ENCODE data around the gene NF2.

NF2 gene

DNA sequence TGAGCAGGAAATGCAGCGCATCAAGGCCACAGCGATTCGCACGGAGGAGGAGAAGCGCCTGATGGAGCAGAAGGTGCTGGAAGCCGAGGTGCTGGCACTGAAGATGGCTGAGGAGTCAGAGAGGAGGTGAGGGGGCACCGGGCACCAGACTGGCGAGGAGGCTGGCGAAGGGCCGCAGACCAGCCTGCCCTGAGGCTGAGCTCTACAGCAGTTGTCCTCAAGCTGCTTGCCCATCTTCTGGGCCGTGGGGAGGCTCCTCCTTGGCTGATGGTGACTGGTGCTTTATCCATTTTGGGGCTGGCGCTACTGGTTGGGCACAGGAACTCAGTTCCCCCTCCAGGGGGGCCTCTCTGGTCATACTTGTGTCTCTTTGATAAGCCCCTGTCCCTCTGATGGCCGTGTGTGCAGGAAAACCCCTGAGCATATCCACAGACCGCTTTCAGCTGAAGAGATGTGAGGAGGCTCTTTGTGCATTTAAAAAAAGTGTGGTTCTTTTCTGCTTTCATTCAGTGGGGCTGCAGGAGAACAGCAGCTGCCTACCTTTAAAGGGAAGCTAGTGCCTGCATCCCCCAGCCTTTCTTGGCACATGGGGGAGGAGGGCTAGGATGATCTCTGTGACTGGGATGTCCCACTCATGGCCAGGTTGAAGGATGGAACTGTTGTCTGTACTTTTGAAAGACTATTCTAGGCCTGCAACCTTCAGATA lies 70.1 kb downstream of the NF2 start:
- DNase-seq: no peak

DNA sequence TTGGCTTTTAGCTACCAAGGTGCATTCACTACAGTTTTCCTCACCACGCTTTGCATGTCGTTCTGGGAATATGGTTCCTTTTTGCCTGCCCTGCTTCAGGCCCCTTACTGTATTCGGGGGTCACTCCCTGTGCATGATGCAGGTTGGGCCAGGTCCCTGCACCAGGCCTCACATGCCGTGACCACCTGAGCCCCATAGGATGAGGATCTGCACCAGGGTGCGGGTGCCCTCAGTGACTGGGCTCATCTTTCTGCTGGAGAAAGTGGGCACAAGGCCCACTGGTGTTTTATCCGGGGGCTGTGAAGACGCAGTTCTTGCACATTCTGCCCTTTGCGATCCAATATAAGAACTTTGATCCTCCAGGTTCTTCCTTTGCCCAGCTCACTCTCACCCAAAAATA lies 70.7 kb downstream of the NF2 start:
- no peak for DNase-seq

DNA sequence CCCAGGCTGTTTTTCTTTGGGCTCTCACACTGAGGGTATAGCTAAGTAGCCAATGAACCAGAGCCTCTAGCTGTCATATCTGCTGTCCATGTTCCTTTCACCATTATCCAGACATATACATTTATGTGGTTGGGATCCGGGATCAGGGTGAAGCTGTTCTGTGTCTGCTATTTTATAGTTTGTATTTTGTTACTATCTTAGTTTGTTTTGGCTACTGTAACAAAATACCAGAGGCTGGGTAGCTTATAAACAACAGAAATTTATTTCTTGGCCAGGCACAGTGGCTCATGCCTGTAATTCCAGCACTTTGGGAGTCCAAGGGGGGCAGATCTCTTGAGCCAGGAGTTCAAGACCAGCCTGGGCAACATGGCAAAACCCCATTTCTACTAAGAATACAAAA lies 75.9 kb downstream of the NF2 start:
- no peak for DNase-seq

DNA sequence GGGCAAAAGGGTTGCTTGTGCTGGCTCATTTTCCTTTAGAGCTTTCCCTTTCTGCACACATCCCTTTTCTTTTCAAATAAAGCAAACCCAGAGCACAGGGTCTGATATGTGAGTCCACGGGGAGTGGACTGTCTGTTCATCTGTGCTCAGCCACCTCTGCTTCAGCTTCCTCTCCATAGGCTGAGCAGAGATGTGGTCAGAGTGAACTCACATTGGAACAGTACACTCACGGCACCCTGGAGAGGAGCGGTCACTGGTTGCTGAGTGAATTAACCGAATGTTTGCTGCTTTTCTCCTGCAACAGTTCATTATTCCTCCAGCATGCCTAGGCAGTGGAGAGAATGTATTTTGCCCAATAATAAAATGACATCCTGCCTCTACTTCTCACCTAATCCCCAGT lies 80.1 kb downstream of the NF2 start:
- DNase-seq: no peak

DNA sequence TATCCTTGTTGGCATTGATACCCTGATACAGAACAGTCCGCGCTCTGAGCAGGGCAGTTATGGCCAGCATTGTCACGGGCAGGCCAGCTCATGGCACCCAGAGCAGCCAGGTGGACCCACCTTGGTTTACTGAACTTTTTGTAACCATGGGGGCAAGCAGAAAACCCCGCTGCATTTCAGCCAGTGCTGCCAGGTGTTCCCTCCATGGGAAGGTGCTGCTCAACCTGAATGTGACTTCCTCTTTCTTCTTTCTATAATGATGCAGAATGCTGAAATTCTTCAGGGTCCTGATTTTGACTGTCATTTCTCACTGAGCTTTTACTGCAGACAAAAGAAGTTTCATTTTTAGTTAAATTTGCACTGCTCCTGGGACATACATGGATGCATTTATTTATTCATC lies 80.8 kb downstream of the NF2 start:
- DNase-seq: no peak

DNA sequence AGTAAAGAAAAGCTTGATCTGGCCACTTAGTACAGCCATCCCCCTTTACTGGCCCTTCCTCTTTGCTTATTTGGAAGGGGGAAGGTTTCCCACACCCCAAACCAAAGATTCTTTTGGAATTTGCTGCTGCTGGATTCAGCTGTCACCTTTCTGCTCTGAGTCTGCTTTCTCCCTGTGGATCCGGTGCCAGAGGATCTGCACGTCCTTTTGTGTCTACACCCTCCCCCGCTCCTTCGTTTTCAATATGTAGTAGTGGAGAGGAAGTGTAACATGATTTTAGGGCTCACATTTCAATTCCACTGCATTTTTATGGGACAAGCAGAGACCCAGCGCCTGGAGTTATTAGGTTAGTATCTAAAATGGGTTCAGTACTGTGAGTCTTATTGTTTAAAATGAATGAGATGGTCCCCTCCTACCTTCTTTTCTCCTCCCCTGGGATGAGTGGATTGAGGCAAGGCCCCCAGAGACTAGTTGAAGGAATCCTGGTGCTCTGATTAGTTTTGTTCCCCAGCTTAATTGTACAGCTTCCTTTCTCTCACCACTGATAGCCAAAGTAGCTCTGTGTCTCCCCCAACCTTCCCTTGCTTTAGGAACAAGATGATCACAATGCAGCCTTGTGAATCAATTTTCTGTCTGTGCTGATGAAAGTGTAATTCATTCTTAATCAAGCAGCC lies 85.9 kb downstream of the NF2 start:
- DNase-seq: no peak

DNA sequence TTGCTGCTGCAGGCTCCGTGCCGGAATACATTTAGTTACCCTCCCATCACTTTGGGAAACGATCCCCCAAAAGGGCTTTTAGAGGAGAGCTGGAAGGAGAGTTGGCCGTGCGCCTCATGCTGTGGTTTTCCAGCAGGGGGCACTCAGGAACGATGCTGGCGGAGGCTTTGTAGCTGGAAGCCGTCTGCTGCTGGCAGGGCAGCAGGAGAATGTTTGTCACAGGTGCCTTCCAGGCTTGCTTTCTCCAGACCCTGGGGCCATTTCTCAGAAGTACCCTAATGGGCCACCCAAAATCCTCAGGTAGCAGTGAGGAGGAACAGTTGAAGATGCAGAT lies 86.4 kb downstream of the NF2 start:
- DNase-seq: no peak

DNA sequence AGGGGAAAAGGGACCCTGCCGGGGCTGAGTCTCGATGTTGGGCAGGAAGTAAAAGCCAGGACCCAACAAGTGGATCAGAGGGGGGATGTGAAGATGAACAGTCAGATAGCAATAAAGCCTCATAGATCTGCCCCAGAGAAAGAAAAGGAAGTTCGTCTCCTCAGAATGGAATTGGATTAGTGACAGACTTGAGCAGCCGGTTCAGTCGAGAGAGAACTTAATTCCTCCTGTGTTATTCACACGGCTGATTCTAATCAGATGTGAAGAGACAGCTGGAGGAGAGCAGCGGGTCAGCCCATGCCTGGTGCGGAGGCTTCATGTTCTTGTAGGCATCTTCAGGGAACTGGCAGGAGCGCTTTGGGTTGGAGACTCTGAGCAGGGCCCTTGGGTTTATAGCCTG lies 87.0 kb downstream of the NF2 start:
- DNase-seq: no peak

DNA sequence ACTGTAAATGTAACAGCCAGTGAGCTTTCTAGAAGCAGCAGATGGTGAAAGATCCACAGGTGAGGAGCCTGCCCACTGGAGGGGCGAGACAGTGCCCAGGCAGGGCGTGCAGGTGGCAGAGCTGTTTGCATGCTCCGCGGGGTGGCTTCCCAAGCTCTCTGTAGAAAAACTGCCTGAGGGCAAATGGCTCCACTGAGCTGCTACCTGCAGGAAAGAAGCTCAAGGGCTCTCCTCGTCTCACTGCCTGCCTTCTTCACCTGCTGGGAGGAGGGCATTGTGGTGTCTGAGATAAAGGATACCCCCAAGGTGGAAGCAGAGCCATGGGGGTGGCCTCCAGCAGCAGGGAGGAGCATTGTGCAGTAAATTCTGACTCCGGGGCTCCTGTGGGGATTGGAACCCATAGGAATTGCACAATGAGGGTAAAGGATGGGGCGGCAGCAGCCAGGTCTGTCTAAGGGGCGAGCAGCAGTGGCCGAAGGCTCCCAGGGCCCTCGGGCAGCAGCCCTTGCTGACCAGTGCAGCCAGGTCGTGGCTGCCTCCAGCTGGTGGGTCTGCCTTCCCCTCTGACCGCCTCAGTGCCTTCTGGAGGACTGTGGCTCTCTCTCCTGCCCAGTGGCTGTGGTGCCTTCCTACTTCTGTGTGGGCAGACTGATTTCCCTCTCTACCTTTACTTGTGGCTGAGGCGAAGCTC lies 88.3 kb downstream of the NF2 start:
- DNase-seq: no peak

DNA sequence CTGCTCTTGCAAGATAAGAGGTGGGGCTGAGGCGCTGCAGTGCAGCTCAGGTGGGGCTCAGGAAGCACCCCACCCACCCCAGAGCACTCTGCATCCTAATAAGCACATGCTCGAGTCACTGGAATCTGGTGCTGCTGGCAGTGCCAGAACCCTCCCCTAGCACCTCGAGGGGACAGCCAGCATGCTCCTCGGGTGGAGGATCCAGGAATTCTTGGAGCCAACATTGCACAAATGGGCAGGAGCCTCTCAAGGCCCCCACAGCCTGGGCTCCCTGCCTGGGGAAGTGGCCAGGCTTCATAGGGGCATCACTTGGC lies 88.9 kb downstream of the NF2 start:
- no peak for DNase-seq

DNA sequence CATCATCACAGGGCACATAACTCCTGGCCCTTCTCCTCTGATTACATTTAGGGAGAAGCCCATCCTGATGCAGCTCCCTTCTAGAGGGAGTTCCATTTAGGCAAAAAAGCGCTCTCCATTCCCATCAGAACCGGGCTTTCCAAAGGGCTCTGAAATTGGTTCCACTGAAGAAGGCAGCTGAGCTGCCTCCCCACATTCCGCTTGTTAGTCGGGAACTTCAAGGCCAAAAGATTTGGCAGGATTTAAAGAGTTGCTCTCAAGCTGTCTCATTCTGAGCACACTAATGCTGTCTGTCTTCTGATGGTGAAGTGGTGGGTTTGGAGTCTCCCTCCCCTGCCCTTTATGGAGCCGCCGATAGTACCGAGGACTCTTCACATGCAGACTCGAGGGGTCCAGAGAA lies 89.7 kb downstream of the NF2 start:
- no peak for DNase-seq

DNA sequence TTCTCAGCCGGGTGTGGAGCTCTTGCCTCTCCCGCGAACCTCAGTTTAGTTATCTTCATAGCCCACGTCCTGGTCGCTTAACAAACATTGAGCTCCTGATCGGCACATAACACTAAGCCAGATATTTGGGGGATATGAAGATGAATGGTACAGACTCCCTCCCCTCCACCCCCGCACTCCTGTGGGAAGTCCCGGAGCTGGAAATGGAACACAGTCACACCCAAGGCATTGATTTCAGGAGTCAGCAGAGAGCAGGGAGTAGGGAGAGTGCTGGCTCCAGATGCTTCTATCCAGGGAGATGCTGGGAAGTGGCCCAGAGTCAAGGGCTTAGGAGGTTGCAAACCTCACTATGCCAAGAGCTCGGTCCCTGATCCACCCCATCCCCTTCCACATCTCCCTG lies 90.2 kb downstream of the NF2 start:
- DNase-seq: no peak

DNA sequence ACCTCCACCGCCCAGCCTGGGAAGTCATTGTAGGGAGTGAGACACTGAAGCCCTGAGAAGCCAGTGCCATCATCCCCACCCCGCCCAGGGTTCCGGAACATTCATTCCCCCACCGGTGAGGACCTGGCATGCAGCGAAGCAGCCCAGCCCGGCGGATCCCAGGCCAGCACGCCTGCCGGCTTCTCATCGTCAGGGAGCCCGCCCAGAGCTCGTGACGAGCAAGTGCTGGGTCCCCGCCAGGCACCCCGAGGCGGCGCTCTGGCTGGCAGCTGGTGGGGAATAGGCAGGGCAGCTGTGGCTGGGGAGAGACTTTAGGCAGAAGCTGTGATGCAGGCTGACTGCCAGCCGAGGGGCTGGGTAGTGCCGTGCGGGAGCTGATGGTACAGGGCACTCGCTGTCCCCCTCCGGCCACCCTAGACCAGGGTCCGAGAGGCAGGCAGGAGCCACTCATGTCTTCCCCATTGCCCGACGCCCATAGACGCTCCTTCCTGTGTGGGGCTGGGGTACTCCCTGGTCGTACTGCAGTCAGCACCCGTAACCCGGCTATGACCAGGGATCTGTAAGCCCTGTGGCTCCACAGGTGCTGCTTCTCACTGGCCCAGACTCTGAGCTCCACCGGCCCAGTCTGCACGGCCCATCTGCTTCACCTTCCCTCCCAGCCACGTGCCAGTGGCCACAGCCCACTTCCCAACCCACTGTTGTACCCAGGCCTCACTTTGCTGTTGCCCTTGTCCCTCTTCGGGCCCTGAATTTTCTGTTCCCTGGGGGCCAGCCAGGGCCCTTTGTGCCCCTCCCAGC lies 91.9 kb downstream of the NF2 start:
- no peak for DNase-seq

DNA sequence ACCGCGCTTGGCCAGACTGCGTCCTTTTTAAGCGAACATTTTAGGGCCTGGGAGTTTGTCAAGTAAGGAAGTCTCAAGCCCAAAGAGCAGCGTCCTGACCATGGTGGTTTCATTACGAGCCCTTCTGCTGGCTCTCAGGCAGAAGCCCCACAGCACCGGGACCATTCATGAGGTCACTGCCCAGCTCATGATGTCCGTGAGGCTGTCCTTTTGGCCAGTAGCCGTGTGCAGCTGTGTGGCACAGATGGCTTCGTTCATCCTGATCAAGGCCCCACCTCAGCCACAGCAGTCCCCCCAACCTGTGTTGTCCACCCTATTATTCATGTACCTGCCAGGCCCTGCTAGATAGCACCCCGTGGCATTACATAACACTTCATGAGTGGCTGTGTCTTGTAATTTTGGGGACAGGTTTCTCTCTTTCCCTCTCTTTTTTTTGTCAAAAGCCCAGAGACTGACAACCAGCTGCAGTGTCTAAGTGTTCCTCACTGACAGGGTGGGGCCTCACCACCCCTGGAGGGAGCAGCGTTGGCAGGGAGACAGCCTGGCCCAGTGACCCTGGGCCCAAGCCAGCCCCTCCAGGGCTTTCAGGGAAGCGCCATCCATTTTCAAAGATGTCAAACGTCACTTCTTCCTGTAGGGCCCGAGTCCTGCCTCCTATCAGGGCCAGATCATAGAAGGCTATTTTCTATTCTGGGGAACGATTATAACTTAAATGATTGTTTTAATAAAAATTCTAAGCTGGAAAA lies 94.6 kb downstream of the NF2 start:
- DNase-seq: no peak

DNA sequence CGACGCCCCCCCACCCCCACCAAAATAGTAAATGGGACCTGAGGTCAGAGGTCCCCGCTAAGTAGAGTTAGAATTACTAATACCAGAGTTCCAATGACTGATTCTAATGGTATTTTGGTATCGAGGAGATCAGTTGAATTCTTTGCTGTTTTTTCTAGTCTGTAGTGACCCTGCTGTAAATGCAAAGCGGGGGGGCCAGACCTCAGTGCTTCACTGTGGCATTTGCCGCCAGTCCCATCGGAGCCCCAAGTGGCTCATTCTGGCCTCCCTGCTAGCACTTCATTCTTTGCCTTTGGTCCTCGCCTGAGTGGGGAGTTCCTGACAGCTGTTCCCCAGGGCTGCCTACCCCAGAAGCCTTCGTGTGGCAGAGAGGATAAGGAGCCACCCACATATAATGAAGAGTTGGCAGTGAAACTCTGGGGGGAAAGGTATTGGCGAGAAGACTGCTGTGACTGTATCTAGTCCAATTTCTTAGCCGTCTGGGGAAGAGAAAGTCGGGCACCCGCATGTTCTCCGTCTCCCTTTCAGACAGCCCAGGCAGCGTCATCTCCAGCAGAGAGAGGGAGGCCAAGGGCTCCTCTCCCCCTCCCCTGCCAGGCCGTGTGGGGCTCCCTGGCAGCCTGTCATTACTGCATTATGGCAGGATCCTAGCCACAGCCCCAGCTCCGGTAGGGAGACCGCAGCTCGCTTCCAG lies 96.9 kb downstream of the NF2 start:
- DNase-seq: no peak

DNA sequence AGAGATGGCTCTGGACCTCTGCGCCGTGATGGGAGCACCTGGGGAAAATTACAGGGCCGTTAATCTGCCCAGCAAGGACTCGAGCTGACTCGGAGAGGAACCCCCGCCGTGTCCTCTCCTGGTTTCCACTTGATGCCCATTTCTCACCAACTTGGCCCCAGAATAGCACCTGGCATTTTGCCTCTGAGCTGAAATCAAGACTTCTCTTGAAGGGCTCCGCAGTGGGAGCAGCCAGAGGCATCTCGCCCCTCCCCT lies 97.4 kb downstream of the NF2 start:
- DNase-seq: no peak

DNA sequence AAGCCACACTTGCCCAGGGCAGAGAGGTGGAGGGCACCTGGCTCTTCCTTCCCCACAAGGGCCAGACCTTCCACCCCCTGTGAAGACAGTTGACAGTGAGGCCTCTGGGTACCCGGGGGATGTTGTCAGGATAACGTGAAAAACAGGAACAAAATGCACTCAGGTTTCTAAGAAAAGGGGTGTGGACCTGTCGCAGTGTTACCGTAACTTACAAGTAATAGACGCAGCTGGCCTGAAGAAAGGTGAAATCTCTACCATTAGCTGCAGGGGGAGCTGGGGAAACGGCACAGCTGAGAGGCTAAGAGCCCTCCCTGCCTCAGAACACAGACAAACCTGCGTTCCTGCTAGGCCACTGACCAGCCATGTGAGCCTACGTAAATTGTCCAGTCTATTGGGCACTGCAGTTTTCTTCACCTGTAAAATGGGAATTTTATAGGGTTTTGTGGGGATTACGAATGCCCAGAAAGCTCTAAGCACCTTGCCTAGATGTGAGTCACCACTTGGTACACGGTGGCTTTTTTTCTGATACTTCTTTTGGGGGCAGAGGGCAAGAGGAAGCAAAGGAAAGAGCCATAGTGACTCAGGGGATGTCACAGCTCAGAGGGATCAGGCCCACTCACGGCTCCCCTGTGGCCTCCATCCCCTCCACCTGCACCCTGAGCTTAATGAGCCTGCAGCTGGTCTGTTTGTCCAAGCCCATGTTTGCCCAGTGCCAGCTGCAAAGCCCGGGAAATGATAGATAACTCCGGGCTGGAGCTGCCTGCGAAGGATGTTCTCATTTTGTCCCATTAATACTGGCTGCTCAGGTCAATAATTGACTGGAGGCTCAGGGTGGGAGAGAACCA lies 97.9 kb downstream of the NF2 start:
- no peak for DNase-seq

DNA sequence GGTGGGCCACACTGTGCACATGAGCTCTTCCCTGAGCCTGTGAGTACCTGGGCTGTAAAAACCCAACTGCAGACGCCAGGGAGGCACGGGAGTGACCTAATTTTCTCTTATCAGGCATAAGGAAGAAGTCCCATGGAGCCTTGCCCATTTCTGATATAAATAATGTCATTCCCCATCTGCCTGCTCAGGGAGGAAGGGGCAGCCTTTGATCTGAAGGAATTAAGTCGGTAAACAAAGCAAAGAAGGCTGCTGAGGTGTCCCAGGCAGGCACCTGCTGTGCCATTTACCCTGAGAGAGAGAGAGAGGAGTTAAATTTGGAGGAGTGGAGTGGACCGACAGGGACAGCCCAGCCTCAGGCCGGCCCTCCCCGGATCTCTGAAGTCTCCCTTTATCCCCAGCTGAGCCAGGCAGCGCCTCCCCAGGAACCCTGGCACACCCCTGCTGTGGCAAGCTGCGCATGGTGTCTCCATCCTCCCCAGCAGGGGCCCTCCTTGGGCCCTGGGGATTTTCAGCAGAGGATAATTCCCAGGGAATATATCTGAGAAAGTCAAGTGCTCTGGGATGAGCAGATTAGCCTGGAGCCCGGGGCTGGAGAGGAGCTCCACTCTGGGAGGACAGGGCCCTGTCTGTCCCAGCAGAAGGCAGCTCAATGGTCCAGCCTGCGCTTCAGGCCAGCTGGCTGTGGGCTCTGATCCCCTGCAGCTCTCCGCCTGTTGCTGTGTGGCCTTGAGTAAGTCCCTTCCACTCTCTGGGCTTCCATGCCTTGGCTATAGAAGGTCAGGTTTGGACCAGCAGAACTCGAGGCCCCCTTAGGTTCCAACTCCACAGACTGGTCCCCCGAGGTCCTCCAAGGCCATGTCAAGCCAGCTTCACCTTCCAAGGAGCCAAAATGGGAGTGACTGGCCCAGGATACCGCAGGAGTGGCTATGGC lies 98.8 kb downstream of the NF2 start:
- no peak for DNase-seq

DNA sequence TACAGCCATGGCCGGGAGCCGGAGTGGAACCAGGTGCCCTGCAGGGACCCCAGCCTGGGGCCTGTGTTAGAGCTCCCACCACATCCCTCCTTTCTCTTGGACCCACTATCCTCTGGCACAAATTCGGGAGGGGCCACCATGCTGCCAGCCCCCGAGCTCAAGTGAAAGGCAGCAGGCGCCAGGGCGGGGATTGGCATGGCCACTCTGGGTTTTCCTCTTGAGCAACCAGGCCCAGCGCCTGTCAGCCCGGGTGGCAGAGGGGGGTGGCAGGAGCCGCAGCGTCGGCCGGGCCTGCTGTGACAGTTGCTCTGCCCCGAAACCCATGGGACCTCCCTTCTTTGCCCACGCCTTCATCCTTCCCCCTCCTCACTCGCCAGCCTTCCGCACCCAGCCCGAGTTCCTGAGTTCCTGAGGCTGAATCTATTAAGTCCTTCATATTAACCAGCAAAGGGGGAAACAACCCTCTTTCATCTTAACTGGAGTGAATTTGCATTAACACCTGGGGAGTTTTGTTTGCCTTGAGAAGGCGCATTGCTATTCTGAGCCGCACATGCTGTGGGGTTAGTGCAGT lies 99.6 kb downstream of the NF2 start:
- no peak for DNase-seq

DNA sequence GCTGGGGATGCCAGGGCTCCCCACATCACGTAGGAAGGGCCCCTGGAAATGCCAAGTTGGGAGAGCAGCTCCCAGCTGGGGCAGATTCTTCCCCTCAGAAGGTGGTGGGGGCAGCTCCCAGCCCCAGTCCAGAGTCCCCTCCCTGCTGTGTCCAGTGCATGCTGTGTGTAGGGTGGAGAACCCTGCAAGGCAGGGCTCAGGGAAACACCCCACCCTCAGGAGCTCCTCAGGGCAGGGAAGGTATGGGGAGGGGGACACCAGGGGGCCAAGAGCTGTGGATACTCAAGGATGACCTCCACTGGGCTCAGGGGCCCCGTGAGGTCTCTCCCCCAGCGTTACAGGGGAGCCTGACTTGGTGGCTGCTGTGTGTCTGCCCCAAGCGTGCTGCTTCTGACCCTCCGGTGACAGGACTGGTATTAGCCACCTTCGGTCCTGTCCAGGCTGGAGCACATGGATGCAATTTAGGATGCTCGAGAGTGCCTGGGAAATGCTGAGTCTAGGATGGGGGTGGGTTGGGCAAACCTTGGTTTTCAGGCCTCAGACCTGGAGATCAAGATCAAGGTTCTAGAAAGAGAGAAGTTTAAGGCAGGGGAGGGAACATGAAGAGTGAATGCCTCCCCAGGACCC lies 100.2 kb downstream of the NF2 start:
- no peak for DNase-seq

Measured in NCI-H510A (cell line).